GM18505 (cell line): ENCODE results near the gene EPGN.

Experiments used
- ATAC-seq: cut with Tn5 transposase; IDR thresholded peaks from one replicate; pipeline ENCODE4 v1.9.1; 2021; ENCODE audit not compliant: unreplicated experiment
- POLR2A ChIP-seq: IDR thresholded peaks from 4 replicates; pipeline ENCODE4 v1.6.1; 2011; ENCODE audit warnings: borderline replicate concordance; ENCODE audit not compliant: insufficient read depth, insufficient read length; ENCODE audit errors: extremely low read depth

EPGN gene

DNA sequence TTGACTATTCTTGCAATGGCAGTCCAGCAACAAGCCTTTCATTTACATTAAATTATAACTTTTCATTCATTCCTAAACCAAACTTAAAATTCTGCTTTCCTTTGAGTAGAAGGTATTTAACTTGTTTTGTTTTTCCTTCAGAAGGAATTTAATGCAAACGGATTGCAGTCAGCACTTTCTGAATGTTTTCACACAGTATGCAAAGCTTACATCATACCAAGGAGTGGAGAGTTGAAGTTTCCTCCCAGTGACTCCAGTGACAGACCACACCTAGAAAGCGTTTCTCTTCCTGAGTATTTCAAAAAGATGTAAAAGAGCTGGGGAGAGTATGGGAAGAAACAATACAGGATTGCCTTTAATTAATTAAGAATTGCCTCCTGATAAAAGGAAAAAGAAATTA, 8.1 kb downstream of the EPGN start:
- no peak for ATAC-seq
- no peak for TF ChIP-seq POLR2A

DNA sequence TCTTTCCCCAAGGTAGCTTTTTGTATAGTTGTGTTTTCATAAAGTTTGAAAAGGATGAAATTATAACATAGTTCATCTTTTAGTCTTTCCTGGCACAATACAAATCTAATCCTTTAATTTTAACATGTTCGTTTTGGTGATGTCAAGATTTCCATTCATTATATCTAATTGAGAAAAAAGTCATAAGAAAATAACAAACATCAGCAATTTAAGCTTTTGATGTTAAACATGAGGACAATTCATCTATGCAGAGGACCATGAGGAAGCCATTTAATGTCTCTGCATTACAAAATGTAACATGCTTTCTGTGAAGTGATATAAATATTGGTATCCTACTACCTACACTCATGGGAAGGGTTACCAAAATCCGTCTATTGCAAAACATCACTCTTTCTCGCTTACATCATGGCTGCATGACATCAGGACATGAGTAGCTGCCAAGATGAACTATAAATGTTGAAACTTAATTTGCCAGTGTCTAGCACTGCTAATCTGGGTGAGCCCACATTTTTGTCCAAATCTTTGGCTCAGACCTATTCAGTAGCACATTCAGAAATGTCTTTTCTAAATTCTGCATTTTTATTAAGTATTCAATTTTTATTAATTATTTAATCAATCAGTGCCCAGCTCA, 9.5 kb downstream of the EPGN start:
- no peak for ATAC-seq
- no peak for TF ChIP-seq POLR2A

DNA sequence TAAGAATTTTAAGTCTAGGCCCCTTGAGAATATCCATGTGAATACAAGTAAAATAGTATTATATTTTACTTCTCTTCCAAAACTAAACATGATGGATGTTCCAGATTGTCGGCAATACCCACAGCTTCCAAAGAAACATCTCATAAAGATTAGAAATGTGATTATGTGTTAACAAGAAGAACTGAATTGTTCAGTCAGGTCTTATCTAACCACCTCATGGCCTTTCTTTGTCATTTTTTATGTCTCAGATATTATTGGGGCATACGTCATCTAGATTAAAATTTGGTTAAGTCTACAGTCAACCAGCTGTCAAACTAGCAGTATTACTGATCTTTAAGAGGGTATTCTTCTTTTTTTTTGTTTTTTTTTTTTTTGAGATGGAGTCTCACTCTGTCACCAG, 10.0 kb downstream of the EPGN start:
- TF ChIP-seq POLR2A: no peak
- ATAC-seq: no peak

- no peak for ATAC-seq
- TF ChIP-seq POLR2A: no peak
These were observed 11.2 kb downstream of the EPGN start for GRCh38 chr4:74319470-74319869.

DNA sequence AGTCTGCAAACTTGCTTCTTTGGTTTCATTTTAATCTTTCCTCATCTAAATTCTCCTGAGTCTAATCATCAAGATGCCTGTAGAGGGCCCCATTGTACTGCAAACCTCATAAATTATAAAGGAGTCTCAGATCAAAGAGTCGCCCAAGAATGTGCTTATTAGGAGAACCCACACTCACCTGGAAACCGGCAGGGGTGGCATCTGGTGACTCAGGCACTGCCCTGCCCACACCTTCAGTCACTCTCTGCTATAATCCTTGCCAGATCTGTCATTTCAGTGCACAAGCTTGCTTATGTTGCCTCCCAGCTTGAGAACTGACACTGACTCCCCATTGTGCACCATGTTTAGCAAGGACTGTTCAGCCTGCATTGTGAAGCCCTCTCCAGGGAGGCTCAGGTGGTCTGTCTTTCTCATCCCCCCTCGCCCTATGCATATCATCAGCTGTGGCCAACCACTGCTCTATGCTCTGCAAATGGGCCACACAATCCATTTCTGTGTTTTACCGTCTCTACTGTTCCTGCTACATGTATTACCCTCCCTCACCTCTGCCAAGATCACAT, 12.4 kb downstream of the EPGN start:
- no peak for ATAC-seq
- TF ChIP-seq POLR2A: no peak

DNA sequence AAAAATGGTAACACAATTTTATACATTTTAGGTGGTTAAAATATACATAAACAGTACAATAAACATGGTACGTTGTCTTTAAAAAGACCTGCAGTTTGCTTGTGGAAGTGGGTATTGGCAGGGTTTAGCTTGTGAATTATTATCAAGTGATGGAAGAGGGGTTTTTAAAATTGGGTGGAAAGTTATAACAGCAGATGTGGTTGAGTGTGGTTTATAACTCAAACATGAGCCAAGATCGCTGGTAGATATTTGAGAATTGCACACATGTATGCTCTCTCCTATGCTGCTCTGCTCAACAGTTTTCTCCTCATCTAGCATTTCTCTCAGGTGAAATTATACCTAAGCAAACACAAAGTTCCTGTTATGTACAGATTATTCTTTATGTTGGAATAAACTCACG, 14.0 kb downstream of the EPGN start:
- no peak for TF ChIP-seq POLR2A
- ATAC-seq: no peak

GRCh38 chr4:74323663-74324062, 15.4 kb downstream of the EPGN start:
- no peak for ATAC-seq
- TF ChIP-seq POLR2A: no peak

- TF ChIP-seq POLR2A: no peak
- ATAC-seq: no peak
These were observed 16.0 kb downstream of the EPGN start for GRCh38 chr4:74324262-74324661.

DNA sequence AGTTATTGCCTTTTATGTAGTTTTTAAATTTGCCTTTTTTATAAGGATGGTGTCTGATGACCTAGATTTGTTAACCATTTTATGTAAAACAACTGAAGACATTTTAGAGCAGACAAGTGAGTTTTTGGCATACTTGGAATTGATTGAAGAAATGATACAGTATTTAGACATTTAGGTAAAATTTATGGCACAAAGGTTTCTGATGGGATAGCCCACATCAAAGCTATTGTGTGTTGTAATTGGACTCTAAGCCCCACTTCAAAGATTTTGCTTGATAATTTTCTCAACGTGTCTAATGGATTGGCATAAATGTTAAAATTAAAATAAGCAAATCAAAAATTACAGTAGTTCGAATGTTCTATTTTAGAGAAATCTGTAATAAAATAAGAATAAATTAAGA, 17.6 kb downstream of the EPGN start:
- ATAC-seq: no peak
- no peak for TF ChIP-seq POLR2A

DNA sequence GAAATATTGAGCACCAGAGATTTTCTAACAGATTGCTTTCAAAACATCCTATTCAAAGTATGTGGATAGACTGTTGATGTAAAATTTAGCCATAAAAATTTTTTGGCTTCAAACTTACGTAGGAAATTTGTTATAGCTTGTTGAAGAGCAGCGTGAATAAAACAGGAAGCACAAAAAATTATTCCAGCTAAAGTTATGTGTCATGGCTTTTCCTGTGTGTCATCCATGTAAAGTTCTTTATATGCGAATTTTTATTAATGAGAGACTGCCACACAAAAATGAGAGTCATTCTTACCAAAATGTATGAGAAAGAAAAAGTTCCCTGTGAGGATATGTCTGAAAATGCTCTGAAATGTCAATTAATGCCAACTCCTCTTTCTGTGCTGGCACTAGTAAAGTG, 19.5 kb downstream of the EPGN start:
- ATAC-seq: no peak
- TF ChIP-seq POLR2A: no peak

DNA sequence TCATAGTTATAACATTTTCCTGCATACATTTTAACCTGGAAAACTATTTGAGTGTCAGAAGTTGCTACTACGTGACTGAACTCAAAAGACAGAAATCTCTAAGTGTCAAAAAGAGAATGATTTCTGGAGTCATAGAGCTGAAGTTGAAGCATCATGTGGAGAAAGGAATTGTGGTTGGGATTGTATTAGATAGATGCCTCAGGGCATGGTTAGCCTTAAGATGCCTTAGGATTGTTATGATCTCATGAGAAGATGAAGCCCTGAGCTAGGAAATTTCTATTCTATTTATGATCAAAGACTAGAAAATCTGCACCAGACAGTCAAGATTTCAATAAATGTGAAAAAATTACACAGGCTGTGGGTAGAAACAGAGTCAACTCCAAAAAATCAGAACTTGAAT, 20.2 kb downstream of the EPGN start:
- no peak for TF ChIP-seq POLR2A
- no peak for ATAC-seq

DNA sequence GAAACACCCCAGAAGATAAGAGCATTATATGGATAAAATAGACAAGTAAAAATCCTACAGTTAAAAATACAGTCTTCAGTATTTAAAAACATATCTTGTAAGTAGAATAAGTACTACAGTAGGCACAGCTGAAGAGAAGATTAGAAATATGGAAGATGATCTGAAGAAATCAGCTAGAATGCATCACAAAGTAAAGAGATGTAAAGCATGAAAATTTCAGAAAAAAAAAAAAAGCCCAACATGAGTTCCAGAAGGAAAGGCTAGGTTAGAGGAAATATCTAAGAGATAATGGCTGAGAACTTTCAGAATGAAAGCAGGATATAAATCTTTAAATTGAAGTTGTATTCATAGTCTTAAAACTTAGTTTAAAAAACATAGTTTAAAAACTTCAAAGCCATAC, 21.0 kb downstream of the EPGN start:
- no peak for TF ChIP-seq POLR2A
- no peak for ATAC-seq

DNA sequence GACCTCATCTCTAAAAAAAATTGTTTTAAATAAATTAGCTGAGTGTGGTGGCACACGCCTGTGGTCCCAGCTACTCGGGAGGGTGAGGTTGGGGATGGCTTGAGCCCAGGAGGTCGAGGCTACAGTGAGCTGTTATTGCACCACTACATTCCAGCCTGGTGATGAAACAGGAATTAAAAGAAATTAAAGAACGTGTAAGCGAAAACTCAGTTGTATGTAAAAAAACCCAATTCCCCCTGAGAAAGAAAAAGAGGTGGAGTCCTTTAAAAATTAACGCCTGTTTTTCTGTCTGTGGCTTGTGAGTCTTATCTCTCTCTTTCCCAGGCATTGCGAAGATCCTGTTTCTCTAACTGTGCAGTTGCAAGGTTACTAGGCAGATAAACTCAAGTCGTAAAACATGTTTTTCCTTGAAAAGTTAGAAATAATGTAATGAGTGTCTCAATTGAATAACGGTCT, 22.1 kb downstream of the EPGN start:
- TF ChIP-seq POLR2A: no peak
- no peak for ATAC-seq

- ATAC-seq: no peak
These were observed 23.0 kb downstream of the EPGN start for GRCh38 chr4:74331252-74331651.

GRCh38 chr4:74331944-74332343, 23.7 kb downstream of the EPGN start:
- ATAC-seq: no peak
- TF ChIP-seq POLR2A: no peak

More at GRCh38 chr4:74331252-74331651, 23.0 kb downstream of the EPGN start:
- TF ChIP-seq POLR2A: no peak

DNA sequence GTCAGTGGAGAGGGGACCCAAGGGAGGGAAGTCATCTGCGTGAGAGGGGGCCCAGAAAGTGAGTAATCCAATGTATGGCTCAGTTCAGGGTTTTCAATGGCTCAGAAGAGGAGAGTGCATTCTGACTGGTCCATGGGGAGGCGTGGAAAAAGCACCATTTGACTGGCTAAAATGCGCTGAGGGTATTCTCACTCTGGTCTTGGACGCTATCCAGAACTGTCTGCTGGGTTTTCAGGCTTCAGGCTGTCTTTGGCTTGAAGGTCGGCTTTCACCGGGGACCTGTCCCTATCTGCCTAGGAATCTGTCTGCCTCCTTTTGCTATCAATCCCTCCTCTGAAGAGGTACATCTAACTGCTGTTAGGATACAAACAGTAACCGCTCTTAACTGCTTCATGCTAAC, 26.4 kb downstream of the EPGN start:
- ATAC-seq: no peak
- no peak for TF ChIP-seq POLR2A
